Fibroblast of lung (primary cell): Measurements from ENCODE around the gene TMEM135. TPM values are rescaled to one million over a fixed set of nuclear protein-coding genes. Genes with fewer than 3 reads are reported as not detected.
"Not testable (repeated sequence)": the region's sequence is repeated elsewhere in the genome, so short reads cannot be mapped to it uniquely, and the experiment has no call there.

ENCODE experiments used
- DNase-seq, 2 donors: peaks; one replicate each; pipeline versions ENCODE4 v3.0.0 to v3.0.0-alpha.2; 2010; ENCODE audit warnings: low read depth in 2 of 2
- H2AFZ ChIP-seq: 2 replicates; pipeline ENCODE4 v1.5.1; 2012; ENCODE audit warnings: low read length, control low read depth, inconsistent platforms
- H3K27ac ChIP-seq: 2 replicates; pipeline ENCODE4 v1.5.1; 2011; ENCODE audit warnings: low read length, control low read depth; ENCODE audit not compliant: insufficient read depth
- H3K27me3 ChIP-seq: 2 replicates; pipeline ENCODE4 v1.5.1; 2011; ENCODE audit warnings: mild to moderate bottlenecking, low read length; ENCODE audit not compliant: control insufficient read depth, insufficient read depth
- H3K36me3 ChIP-seq: 2 replicates; pipeline ENCODE4 v1.5.1; 2011; ENCODE audit warnings: low read length; ENCODE audit not compliant: control insufficient read depth, insufficient read depth
- H3K4me1 ChIP-seq: 2 replicates; pipeline ENCODE4 v1.5.1; 2011; ENCODE audit warnings: low read length; ENCODE audit not compliant: control insufficient read depth, insufficient read depth; ENCODE audit errors: extremely low read depth
- H3K4me2 ChIP-seq: 2 replicates; pipeline ENCODE4 v1.5.1; 2011; ENCODE audit warnings: low read length, control low read depth; ENCODE audit not compliant: insufficient read depth; ENCODE audit errors: extremely low read depth
- H3K4me3 ChIP-seq, 4 experiments: fragments of 200-600 bp in 1 of 4; sonication (generic) in 1 of 4; replicated peaks in 1 of 4; 2 replicates each; pipeline ENCODE4 v1.5.1; 2011 to 2016; ENCODE audit warnings: low read length in 4 of 4, low read depth in 3 of 4, mild to moderate bottlenecking in 3 of 4, control low read depth in 2 of 4, inconsistent platforms in 1 of 4, mixed read lengths in 1 of 4; ENCODE audit not compliant: insufficient read depth in 1 of 4; ENCODE audit errors: control extremely low read depth in 1 of 4
- H3K79me2 ChIP-seq: 2 replicates; pipeline ENCODE4 v1.5.1; 2012; ENCODE audit warnings: mild to moderate bottlenecking, low read length, inconsistent platforms; ENCODE audit not compliant: control insufficient read depth, insufficient read depth
- H3K9ac ChIP-seq: 2 replicates; pipeline ENCODE4 v1.5.1; 2011; ENCODE audit warnings: mild to moderate bottlenecking, low read length, control low read depth; ENCODE audit not compliant: insufficient read depth
- H3K9me3 ChIP-seq: 2 replicates; pipeline ENCODE4 v1.5.1; 2012; ENCODE audit warnings: low read depth, low read length; ENCODE audit not compliant: control insufficient read depth, insufficient read depth
- H4K20me1 ChIP-seq: 2 replicates; pipeline ENCODE4 v1.5.1; 2011; ENCODE audit warnings: low read length; ENCODE audit not compliant: control insufficient read depth, insufficient read depth; ENCODE audit errors: extremely low read depth
- EZH2 ChIP-seq: IDR thresholded peaks from 2 replicates; pipeline ENCODE4 v1.5.1; 2012; ENCODE audit warnings: low read length, control low read depth, mild to moderate bottlenecking; ENCODE audit errors: missing control alignments
- polyA plus RNA-seq, 2 donors: library from polyadenylated mRNA; depleted of rRNA in 1 of 2; stranded (reverse) in 1 of 2; unstranded in 1 of 2; fragments of >200 nt; gene quantifications; 2 replicates each; pipeline ENCODE4 v1.2.1, GENCODE V29; 2011 to 2012; ENCODE audit warnings: missing spikeins in 1 of 2
- total RNA-seq: library from RNA; depleted of rRNA; stranded (reverse); fragments of >200 nt; gene quantifications from 2 replicates; pipeline ENCODE4 v1.2.1, GENCODE V29; 2014
- TF ChIP-seq, protein P1 (sequence below), 2 donors: IDR thresholded peaks in 1 of 2; conservative IDR thresholded peaks in 1 of 2; 1 replicate in 1 of 2; 2 replicates in 1 of 2; pipeline ENCODE4 v1.5.1; 2011 to 2012; ENCODE audit warnings: low read length in 2 of 2, control low read depth in 1 of 2, inconsistent platforms in 1 of 2, low read depth in 1 of 2, mild to moderate bottlenecking in 1 of 2

TMEM135 gene
- total and polyA plus RNA-seq, 2 donors (not counting 1 experiment from before 2014, with no cell fraction given) = 17.3 to 20.6 TPM

DNA sequence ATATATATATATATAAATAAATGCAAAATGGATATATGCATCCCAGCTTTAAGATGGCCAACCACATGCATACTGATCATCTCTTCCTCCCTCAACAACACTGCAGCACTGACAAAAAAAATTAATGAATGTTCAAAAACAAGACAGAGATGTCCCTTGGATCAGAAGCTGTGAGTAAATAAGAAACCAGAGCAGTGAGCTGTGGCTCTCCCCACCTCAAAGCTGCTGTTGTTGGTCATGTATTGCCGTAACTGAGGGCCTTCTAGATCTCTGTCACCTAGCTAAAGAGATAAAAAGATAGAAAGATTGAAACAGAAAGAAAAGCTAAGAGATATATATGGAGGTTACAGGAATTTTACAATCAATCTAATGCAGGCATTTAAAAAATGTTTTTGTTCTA, 15.5 kb upstream of the TMEM135 start:
- Histone ChIP-seq H3K27me3 (no peaks in the 10 kb centered on the region), H3K36me3 (no peaks in the 10 kb centered on the region), H3K27ac (no peak overlapping the region), H2AFZ (no peak overlapping the region), H3K9ac (no peak overlapping the region), H3K4me1 (peaks cover 2% of the 10 kb centered on the region), H4K20me1 (no peaks in the 10 kb centered on the region), H3K9me3 (no peaks in the 10 kb centered on the region), H3K79me2 (no peaks in the 10 kb centered on the region), H3K4me2 (no peak overlapping the region), H3K4me3 (no peak overlapping the region)
- no peak for DNase-seq
- TF ChIP-seq, protein P1, sequence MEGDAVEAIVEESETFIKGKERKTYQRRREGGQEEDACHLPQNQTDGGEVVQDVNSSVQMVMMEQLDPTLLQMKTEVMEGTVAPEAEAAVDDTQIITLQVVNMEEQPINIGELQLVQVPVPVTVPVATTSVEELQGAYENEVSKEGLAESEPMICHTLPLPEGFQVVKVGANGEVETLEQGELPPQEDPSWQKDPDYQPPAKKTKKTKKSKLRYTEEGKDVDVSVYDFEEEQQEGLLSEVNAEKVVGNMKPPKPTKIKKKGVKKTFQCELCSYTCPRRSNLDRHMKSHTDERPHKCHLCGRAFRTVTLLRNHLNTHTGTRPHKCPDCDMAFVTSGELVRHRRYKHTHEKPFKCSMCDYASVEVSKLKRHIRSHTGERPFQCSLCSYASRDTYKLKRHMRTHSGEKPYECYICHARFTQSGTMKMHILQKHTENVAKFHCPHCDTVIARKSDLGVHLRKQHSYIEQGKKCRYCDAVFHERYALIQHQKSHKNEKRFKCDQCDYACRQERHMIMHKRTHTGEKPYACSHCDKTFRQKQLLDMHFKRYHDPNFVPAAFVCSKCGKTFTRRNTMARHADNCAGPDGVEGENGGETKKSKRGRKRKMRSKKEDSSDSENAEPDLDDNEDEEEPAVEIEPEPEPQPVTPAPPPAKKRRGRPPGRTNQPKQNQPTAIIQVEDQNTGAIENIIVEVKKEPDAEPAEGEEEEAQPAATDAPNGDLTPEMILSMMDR (conservative IDR thresholded peaks at IDR 0.05 in 1 of 2, IDR thresholded peaks at IDR 0.05 in 1 of 2; ENCODE audit: low read depth in 1 of 2, low read length in 2 of 2) = no peak
- TF ChIP-seq EZH2 = no peak

DNA sequence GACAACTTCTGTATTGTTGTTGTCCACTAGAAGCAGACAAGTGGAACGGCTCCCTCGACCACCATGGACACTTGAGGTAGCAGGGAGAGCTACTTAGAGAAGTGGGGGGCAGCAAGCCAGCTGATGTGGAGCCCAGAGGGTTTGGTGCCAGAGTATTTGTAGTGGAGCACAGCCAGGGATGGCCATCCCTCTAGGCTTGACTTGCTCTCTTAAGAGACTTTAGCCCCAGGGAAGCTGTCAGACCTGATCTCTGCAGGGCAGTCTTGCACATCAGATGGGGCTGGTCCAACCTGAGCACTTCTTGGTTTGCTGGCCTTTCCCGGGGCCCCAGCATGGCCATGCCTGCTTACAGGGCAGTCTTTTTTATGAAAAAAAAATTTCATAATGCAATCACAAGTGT, 15.0 kb upstream of the TMEM135 start:
- H3K27ac ChIP-seq = no peak overlapping the region
- H3K27me3 ChIP-seq = no peaks in the 10 kb centered on the region
- H3K79me2 ChIP-seq = no peaks in the 10 kb centered on the region

DNA sequence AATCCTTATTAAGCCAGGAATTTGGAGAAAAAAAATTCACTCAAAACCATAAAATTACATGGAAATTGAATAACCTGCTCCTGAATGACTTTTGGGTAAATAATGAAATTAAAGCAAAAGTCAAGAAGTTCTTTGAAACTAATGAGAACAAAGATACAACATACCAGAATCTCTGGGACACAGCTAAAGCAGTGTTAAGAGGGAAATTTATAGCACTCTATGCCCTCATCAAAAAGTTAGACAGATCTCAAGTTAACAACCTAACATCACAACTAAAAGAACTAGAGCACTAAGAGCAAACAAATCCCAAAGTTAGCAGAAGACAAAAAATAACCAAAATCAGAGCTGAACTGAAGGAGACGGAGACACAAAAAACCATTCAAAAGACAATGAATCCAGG, 11.3 kb upstream of the TMEM135 start:
- not testable (repeated sequence) for H3K27me3 ChIP-seq, H3K4me2 ChIP-seq, H3K79me2 ChIP-seq, H3K9me3 ChIP-seq, H3K4me3 ChIP-seq, H3K27ac ChIP-seq, H4K20me1 ChIP-seq, H2AFZ ChIP-seq, DNase-seq, H3K4me1 ChIP-seq, H3K36me3 ChIP-seq, H3K9ac ChIP-seq

More for the DNA sequence above, 15.0 kb upstream of the TMEM135 start:
- H3K4me3 ChIP-seq = no peak overlapping the region
- H3K4me1 ChIP-seq = peaks cover 2% of the 10 kb centered on the region
- no peak for TF ChIP-seq EZH2
- H3K36me3 ChIP-seq = no peaks in the 10 kb centered on the region
- H3K9ac ChIP-seq = no peak overlapping the region
- H3K4me2 ChIP-seq = no peak overlapping the region
- DNase-seq = no peak
- H4K20me1 ChIP-seq = no peaks in the 10 kb centered on the region
- no peak overlapping the region for H2AFZ ChIP-seq
- H3K9me3 ChIP-seq = no peaks in the 10 kb centered on the region

DNA sequence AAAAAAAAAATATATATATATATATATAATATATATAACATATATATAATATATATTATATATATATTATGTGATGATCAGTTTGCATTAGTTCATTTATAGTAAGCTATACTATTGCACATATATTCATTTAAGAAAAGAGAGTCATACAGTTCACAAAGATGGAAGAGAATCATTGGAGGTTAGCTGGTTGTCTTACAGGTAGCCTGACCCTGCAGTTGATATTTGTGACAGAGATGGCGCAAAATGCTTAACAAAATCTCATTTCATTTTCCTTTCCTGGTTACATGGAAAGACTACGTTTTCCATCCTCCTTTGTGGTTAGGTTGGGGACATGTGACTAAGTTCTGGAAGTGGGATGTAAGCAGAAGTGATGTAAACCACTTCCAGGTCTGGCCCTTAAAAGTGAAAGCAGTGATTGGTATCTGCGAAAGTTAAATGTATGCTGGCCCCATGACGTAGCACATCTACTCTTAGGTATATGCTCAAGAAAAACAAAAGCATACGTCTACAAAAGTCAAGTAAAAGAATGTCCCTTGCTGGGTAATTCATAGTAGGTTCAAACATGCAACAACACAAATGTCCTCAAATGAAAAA, 7.2 kb upstream of the TMEM135 start:
- Histone ChIP-seq H3K4me2 (no peak overlapping the region), H3K36me3 (no peaks in the 10 kb centered on the region), H3K4me3 (no peak overlapping the region), H3K4me1 (no peaks in the 10 kb centered on the region), H3K27ac (no peak overlapping the region), H3K9ac (no peak overlapping the region), H3K27me3 (no peaks in the 10 kb centered on the region), H3K79me2 (no peaks in the 10 kb centered on the region), H4K20me1 (no peaks in the 10 kb centered on the region), H2AFZ (peak overlapping the region; percentile 52), H3K9me3 (no peaks in the 10 kb centered on the region)
- DNase-seq = no peak
- no peak for TF ChIP-seq EZH2
- TF ChIP-seq, protein P1 (conservative IDR thresholded peaks at IDR 0.05 in 1 of 2, IDR thresholded peaks at IDR 0.05 in 1 of 2; ENCODE audit: low read depth in 1 of 2, low read length in 2 of 2) = no peak
